Hepatocyte (in vitro differentiated cells): ENCODE results near the gene WBP1L.

Experiments
- EZH2 ChIP-seq: fragments of 200-600 bp; sonication (generic); IDR thresholded peaks from 2 replicates; pipeline ENCODE4 v1.6.1; 2016; ENCODE audit warnings: antibody characterized with exemption, mild to moderate bottlenecking, borderline replicate concordance
- TF ChIP-seq, protein P1 (sequence below): fragments of 200-600 bp; sonication (generic); IDR thresholded peaks from 2 replicates; pipeline ENCODE4 v1.5.1; 2016; ENCODE audit warnings: antibody characterized with exemption, mild to moderate bottlenecking; ENCODE audit not compliant: poor library complexity

DNA sequence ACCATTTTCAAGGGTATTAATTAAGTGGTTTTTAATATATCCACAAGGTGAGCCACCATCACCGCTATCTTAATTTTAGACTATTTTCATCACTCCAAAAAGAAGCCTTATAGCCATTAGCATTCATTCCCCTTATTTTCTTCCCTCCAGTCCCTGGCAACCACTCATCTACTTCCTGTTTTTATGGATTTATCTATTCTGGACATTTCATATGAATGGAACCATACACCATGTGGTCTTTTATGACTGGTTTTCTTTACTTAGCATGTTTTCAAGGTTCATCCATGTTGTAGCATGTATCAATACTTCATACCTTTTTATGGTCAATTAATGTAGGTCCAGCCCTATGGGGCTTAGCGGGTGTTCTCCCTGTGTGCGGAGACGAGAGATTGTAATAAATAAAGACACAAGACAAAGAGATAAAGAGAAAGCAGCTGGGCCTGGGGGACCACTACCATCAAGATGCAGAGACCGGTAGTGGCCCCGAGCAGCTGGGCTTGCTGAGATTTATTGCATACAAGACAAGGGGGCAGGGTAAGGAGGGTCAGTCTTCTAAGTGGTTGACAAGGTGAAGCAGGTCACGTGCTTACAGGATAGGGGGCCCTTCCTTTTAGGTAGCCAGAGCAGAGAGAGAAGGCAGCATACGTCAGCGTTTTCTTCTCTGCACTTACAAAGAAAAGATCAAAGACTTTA is 14.6 kb downstream of the WBP1L start:
- TF ChIP-seq, protein P1, sequence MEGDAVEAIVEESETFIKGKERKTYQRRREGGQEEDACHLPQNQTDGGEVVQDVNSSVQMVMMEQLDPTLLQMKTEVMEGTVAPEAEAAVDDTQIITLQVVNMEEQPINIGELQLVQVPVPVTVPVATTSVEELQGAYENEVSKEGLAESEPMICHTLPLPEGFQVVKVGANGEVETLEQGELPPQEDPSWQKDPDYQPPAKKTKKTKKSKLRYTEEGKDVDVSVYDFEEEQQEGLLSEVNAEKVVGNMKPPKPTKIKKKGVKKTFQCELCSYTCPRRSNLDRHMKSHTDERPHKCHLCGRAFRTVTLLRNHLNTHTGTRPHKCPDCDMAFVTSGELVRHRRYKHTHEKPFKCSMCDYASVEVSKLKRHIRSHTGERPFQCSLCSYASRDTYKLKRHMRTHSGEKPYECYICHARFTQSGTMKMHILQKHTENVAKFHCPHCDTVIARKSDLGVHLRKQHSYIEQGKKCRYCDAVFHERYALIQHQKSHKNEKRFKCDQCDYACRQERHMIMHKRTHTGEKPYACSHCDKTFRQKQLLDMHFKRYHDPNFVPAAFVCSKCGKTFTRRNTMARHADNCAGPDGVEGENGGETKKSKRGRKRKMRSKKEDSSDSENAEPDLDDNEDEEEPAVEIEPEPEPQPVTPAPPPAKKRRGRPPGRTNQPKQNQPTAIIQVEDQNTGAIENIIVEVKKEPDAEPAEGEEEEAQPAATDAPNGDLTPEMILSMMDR: no peak
- TF ChIP-seq EZH2: no peak
